GM23338 (cell line): ENCODE data around the gene CCDC170. TPM values are rescaled to one million over a fixed set of nuclear protein-coding genes. Genes with fewer than 3 reads are reported as not detected.

Experiments
- ATAC-seq: fragments of 200-7000 bp; cut with Tn5 transposase; 3 replicates; pipeline ENCODE4 v1.9.1; 2020
- DNase-seq: peaks from one replicate; pipeline ENCODE4 v3.0.0-alpha.2; 2015; ENCODE audit warnings: low spot score
- H2AFZ ChIP-seq: fragments of 200-600 bp; sonication (generic); 2 replicates; pipeline ENCODE4 v1.8.0; 2016; ENCODE audit warnings: antibody characterized with exemption, mild to moderate bottlenecking, moderate library complexity
- H3F3A ChIP-seq: fragments of 200-600 bp; sonication (generic); replicated peaks from 2 replicates; pipeline ENCODE4 v1.8.0; 2017; ENCODE audit warnings: antibody characterized with exemption, mixed run types, low read depth
- H3K27ac ChIP-seq: fragments of 200-600 bp; sonication (generic); 2 replicates; pipeline ENCODE4 v1.6.1; 2016; ENCODE audit warnings: low read depth
- H3K27me3 ChIP-seq: fragments of 200-600 bp; sonication (generic); 2 replicates; pipeline ENCODE4 v1.8.0; 2016; ENCODE audit warnings: mild to moderate bottlenecking, mixed run types, moderate library complexity; ENCODE audit not compliant: insufficient read depth
- H3K36me3 ChIP-seq: fragments of 200-600 bp; sonication (generic); 2 replicates; pipeline ENCODE4 v1.8.0; 2016; ENCODE audit warnings: mild to moderate bottlenecking; ENCODE audit not compliant: insufficient read depth
- H3K4me1 ChIP-seq: fragments of 200-600 bp; sonication (generic); 2 replicates; pipeline ENCODE4 v1.8.0; 2016; ENCODE audit warnings: mild to moderate bottlenecking, moderate library complexity; ENCODE audit not compliant: insufficient read depth
- H3K4me2 ChIP-seq: fragments of 200-600 bp; sonication (generic); 2 replicates; pipeline ENCODE4 v1.7.1; 2017; ENCODE audit warnings: mixed run types
- H3K4me3 ChIP-seq: fragments of 200-600 bp; sonication (generic); 2 replicates; pipeline ENCODE4 v1.6.1; 2016; ENCODE audit warnings: mixed run types
- H3K79me2 ChIP-seq: fragments of 200-600 bp; sonication (generic); replicated peaks from 2 replicates; pipeline ENCODE4 v1.8.0; 2017; ENCODE audit warnings: mild to moderate bottlenecking; ENCODE audit not compliant: insufficient read depth
- H3K9me2 ChIP-seq: fragments of 200-600 bp; sonication (generic); 2 replicates; pipeline ENCODE4 v1.8.0; 2017; ENCODE audit not compliant: insufficient read depth
- H4K20me1 ChIP-seq: fragments of 200-600 bp; sonication (generic); replicated peaks from 2 replicates; pipeline ENCODE4 v1.8.0; 2017; ENCODE audit warnings: mild to moderate bottlenecking; ENCODE audit not compliant: insufficient read depth
- H3K27ac Mint-ChIP-seq: 2 replicates; pipeline ENCODE4 v1.8.0; 2020; ENCODE audit warnings: inconsistent platforms, mild to moderate bottlenecking, moderate library complexity, mixed read lengths
- H3K27me3 Mint-ChIP-seq: 3 replicates; pipeline ENCODE4 v1.8.0; 2022; ENCODE audit warnings: low read depth, mild to moderate bottlenecking, moderate library complexity, mixed read lengths, inconsistent platforms; ENCODE audit not compliant: insufficient read depth, poor library complexity
- H3K36me3 Mint-ChIP-seq: 3 replicates; pipeline ENCODE4 v1.8.0; 2021; ENCODE audit warnings: low read depth, mild to moderate bottlenecking, inconsistent platforms, moderate library complexity, mixed read lengths
- H3K4me1 Mint-ChIP-seq: 3 replicates; pipeline ENCODE4 v1.8.0; 2020; ENCODE audit warnings: mild to moderate bottlenecking, inconsistent platforms, mixed read lengths
- H3K4me3 Mint-ChIP-seq: 3 replicates; pipeline ENCODE4 v1.8.0; 2021; ENCODE audit warnings: moderate library complexity, mild to moderate bottlenecking, inconsistent platforms, mixed read lengths
- H3K9me3 Mint-ChIP-seq: 3 replicates; pipeline ENCODE4 v1.8.0; 2020; ENCODE audit warnings: moderate library complexity, mild to moderate bottlenecking, inconsistent platforms, mixed read lengths
- CREB1 ChIP-seq: fragments of 250-450 bp; sonication (Bioruptor Pico); IDR thresholded peaks from 2 replicates; pipeline ENCODE4 v1.5.0; 2020; ENCODE audit warnings: low read depth, mild to moderate bottlenecking, moderate library complexity
- ETS1 ChIP-seq: IDR thresholded peaks from 2 replicates; pipeline ENCODE4 v1.6.1; 2016; ENCODE audit warnings: antibody characterized with exemption
- EZH2 ChIP-seq: fragments of 200-600 bp; sonication (generic); IDR thresholded peaks from one replicate; pipeline ENCODE4 v1.8.0; 2017; ENCODE audit warnings: antibody characterized with exemption, mild to moderate bottlenecking, low read depth; ENCODE audit not compliant: unreplicated experiment
- EZH2phosphoT487 ChIP-seq: fragments of 200-600 bp; sonication (generic); IDR thresholded peaks from one replicate; pipeline ENCODE4 v1.8.1; 2018; ENCODE audit warnings: antibody characterized with exemption; ENCODE audit not compliant: unreplicated experiment
- JUNB ChIP-seq: IDR thresholded peaks from one replicate; pipeline ENCODE4 v1.6.1; 2016; ENCODE audit warnings: antibody characterized with exemption; ENCODE audit not compliant: unreplicated experiment
- NANOG ChIP-seq: IDR thresholded peaks from 2 replicates; pipeline ENCODE4 v1.6.1; 2016; ENCODE audit warnings: antibody characterized with exemption, borderline replicate concordance
- POLR2AphosphoS5 ChIP-seq: IDR thresholded peaks from 2 replicates; pipeline ENCODE4 v1.6.1; 2016; ENCODE audit warnings: antibody characterized with exemption, low read depth
- STAT1 ChIP-seq: IDR thresholded peaks from one replicate; pipeline ENCODE4 v1.6.1; 2016; ENCODE audit warnings: antibody characterized with exemption; ENCODE audit not compliant: unreplicated experiment
- ZNF114 ChIP-seq: fragments of 250-450 bp; sonication (Bioruptor Pico); IDR thresholded peaks from 2 replicates; pipeline ENCODE4 v1.5.0; 2020; ENCODE audit warnings: mild to moderate bottlenecking, moderate library complexity
- ZNF331 ChIP-seq: fragments of 250-450 bp; sonication (Bioruptor Pico); IDR thresholded peaks from 2 replicates; pipeline ENCODE4 v1.5.0; 2020; ENCODE audit warnings: low read depth, mild to moderate bottlenecking, moderate library complexity
- polyA plus RNA-seq: library from polyadenylated mRNA; unstranded; fragments of >200 nt; fragmentation: Nextera tagmentation; extraction: Ambion mirVana; gene quantifications from 2 replicates; pipeline ENCODE4 v1.2.1, GENCODE V29; 2016
- total RNA-seq: library from RNA; depleted of rRNA; stranded (reverse); fragments of >200 nt; shearing (Covaris generic); gene quantifications from 2 replicates; pipeline ENCODE4 v1.2.3, GENCODE V29; 2014
- TF ChIP-seq, protein P1 (sequence below): IDR thresholded peaks from one replicate; pipeline ENCODE4 v1.6.1; 2018; ENCODE audit warnings: antibody characterized with exemption; ENCODE audit not compliant: unreplicated experiment
- TF ChIP-seq, protein P2 (sequence below): fragments of 250-450 bp; sonication (Bioruptor Pico); IDR thresholded peaks from 2 replicates; pipeline ENCODE4 v1.5.0; 2020; ENCODE audit warnings: mild to moderate bottlenecking, moderate library complexity
- TF ChIP-seq, protein P3 (sequence below), 2 experiments: fragments of 200-600 bp in 1 of 2; sonication (generic) in 1 of 2; conservative IDR thresholded peaks; 2 replicates each; pipeline versions ENCODE4 v1.5.1 to v1.6.1; 2016 to 2017; ENCODE audit warnings: antibody characterized with exemption in 2 of 2, low read depth in 2 of 2, mild to moderate bottlenecking in 2 of 2, moderate library complexity in 1 of 2

The CCDC170 gene
- total and polyA plus RNA-seq, 2 experiments from 2014 or later, result 0.18 TPM; not detected in 1

DNA sequence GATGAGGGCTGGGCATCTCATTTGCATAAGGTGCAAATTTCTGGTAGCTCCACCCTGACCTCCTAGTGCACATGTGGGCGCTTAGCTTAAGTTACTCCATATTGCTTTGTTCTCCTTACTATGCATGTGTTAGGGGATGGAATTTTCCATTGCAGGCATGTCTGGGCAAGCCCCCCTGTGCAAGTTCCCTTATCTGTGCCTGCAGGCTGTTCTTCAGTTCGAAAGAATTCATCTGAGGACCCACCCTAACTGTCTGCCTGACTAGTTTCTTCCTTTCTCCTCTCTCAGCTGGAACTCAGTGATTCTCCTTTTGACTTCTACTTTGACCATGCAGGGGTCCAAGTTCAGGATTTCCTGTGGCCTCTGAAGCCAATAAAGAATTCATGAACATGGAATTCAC is 30.2 kb downstream of the CCDC170 start:
- ATAC-seq, result no peak
- Mint-ChIP-seq H3K27ac (no peak overlapping the region), H3K36me3 (peaks cover 25% of the 10 kb centered on the region)

More for the DNA sequence above, 30.2 kb downstream of the CCDC170 start:
- H3K27ac ChIP-seq, result no peak overlapping the region
- no peaks in the 10 kb centered on the region for H4K20me1 ChIP-seq
- H3K36me3 ChIP-seq, result peaks cover 9% of the 10 kb centered on the region
- no peaks in the 10 kb centered on the region for H3K4me1 ChIP-seq
- no peaks in the 10 kb centered on the region for H3F3A ChIP-seq
- no peak for DNase-seq
- Mint-ChIP-seq H3K4me3 (no peak overlapping the region), H3K27me3 (peaks cover 6% of the 10 kb centered on the region), H3K4me1 (no peaks in the 10 kb centered on the region), H3K9me3 (peaks cover 54% of the 10 kb centered on the region)
- H3K9me2 ChIP-seq, result 0 out of 2 replicates have a peak, but pooled peaks cover 7% of the 10 kb centered on the region
- no peaks in the 10 kb centered on the region for H3K79me2 ChIP-seq
- H3K27me3 ChIP-seq, result no peaks in the 10 kb centered on the region
- H3K4me2 ChIP-seq, result no peak overlapping the region
- no peak overlapping the region for H3K4me3 ChIP-seq
- TF ChIP-seq CREB1 (CRISPR knock-in tag) (no peak), EZH2phosphoT487 (no peak), STAT1 (no peak), JUNB (no peak), NANOG (no peak), ZNF331 (CRISPR knock-in tag) (no peak), POLR2AphosphoS5 (no peak), ETS1 (no peak), ZNF114 (CRISPR knock-in tag) (no peak), EZH2 (no peak)
- TF ChIP-seq, protein P1, sequence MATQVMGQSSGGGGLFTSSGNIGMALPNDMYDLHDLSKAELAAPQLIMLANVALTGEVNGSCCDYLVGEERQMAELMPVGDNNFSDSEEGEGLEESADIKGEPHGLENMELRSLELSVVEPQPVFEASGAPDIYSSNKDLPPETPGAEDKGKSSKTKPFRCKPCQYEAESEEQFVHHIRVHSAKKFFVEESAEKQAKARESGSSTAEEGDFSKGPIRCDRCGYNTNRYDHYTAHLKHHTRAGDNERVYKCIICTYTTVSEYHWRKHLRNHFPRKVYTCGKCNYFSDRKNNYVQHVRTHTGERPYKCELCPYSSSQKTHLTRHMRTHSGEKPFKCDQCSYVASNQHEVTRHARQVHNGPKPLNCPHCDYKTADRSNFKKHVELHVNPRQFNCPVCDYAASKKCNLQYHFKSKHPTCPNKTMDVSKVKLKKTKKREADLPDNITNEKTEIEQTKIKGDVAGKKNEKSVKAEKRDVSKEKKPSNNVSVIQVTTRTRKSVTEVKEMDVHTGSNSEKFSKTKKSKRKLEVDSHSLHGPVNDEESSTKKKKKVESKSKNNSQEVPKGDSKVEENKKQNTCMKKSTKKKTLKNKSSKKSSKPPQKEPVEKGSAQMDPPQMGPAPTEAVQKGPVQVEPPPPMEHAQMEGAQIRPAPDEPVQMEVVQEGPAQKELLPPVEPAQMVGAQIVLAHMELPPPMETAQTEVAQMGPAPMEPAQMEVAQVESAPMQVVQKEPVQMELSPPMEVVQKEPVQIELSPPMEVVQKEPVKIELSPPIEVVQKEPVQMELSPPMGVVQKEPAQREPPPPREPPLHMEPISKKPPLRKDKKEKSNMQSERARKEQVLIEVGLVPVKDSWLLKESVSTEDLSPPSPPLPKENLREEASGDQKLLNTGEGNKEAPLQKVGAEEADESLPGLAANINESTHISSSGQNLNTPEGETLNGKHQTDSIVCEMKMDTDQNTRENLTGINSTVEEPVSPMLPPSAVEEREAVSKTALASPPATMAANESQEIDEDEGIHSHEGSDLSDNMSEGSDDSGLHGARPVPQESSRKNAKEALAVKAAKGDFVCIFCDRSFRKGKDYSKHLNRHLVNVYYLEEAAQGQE, result no peak
- TF ChIP-seq, protein P2, sequence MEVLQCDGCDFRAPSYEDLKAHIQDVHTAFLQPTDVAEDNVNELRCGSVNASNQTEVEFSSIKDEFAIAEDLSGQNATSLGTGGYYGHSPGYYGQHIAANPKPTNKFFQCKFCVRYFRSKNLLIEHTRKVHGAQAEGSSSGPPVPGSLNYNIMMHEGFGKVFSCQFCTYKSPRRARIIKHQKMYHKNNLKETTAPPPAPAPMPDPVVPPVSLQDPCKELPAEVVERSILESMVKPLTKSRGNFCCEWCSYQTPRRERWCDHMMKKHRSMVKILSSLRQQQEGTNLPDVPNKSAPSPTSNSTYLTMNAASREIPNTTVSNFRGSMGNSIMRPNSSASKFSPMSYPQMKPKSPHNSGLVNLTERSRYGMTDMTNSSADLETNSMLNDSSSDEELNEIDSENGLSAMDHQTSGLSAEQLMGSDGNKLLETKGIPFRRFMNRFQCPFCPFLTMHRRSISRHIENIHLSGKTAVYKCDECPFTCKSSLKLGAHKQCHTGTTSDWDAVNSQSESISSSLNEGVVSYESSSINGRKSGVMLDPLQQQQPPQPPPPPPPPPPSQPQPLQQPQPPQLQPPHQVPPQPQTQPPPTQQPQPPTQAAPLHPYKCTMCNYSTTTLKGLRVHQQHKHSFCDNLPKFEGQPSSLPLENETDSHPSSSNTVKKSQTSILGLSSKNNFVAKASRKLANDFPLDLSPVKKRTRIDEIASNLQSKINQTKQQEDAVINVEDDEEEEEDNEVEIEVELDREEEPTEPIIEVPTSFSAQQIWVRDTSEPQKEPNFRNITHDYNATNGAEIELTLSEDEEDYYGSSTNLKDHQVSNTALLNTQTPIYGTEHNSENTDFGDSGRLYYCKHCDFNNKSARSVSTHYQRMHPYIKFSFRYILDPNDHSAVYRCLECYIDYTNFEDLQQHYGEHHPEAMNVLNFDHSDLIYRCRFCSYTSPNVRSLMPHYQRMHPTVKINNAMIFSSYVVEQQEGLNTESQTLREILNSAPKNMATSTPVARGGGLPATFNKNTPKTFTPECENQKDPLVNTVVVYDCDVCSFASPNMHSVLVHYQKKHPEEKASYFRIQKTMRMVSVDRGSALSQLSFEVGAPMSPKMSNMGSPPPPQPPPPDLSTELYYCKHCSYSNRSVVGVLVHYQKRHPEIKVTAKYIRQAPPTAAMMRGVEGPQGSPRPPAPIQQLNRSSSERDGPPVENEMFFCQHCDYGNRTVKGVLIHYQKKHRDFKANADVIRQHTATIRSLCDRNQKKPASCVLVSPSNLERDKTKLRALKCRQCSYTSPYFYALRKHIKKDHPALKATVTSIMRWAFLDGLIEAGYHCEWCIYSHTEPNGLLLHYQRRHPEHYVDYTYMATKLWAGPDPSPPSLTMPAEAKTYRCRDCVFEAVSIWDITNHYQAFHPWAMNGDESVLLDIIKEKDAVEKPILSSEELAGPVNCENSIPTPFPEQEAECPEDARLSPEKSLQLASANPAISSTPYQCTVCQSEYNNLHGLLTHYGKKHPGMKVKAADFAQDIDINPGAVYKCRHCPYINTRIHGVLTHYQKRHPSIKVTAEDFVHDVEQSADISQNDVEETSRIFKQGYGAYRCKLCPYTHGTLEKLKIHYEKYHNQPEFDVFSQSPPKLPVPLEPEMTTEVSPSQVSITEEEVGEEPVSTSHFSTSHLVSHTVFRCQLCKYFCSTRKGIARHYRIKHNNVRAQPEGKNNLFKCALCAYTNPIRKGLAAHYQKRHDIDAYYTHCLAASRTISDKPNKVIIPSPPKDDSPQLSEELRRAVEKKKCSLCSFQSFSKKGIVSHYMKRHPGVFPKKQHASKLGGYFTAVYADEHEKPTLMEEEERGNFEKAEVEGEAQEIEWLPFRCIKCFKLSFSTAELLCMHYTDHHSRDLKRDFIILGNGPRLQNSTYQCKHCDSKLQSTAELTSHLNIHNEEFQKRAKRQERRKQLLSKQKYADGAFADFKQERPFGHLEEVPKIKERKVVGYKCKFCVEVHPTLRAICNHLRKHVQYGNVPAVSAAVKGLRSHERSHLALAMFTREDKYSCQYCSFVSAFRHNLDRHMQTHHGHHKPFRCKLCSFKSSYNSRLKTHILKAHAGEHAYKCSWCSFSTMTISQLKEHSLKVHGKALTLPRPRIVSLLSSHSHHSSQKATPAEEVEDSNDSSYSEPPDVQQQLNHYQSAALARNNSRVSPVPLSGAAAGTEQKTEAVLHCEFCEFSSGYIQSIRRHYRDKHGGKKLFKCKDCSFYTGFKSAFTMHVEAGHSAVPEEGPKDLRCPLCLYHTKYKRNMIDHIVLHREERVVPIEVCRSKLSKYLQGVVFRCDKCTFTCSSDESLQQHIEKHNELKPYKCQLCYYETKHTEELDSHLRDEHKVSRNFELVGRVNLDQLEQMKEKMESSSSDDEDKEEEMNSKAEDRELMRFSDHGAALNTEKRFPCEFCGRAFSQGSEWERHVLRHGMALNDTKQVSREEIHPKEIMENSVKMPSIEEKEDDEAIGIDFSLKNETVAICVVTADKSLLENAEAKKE, result no peak
- TF ChIP-seq, protein P3, sequence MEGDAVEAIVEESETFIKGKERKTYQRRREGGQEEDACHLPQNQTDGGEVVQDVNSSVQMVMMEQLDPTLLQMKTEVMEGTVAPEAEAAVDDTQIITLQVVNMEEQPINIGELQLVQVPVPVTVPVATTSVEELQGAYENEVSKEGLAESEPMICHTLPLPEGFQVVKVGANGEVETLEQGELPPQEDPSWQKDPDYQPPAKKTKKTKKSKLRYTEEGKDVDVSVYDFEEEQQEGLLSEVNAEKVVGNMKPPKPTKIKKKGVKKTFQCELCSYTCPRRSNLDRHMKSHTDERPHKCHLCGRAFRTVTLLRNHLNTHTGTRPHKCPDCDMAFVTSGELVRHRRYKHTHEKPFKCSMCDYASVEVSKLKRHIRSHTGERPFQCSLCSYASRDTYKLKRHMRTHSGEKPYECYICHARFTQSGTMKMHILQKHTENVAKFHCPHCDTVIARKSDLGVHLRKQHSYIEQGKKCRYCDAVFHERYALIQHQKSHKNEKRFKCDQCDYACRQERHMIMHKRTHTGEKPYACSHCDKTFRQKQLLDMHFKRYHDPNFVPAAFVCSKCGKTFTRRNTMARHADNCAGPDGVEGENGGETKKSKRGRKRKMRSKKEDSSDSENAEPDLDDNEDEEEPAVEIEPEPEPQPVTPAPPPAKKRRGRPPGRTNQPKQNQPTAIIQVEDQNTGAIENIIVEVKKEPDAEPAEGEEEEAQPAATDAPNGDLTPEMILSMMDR (conservative IDR thresholded peaks at IDR 0.05; ENCODE audit: low read depth in 2 of 2), result no peak
- no peak overlapping the region for H2AFZ ChIP-seq
